MCF 10A (cell line): ENCODE data around the gene STAM. TPM values are rescaled to one million over a fixed set of nuclear protein-coding genes. Genes with fewer than 3 reads are reported as not detected.

Experiments
- BruUV-seq: library from RNA; stranded (reverse); fragments of 400-500 nt; replicated peaks from 2 replicates; lab custom pipeline; 2021; lab: Mats Ljungman, UMichigan
- CTCF ChIA-PET: fragments of 300-600 bp; sonication (Branson Sonifier 250); formaldehyde crosslinking; extraction: SDS; loops from one replicate; lab custom pipeline; 2021; ENCODE audit warnings: antibody characterized with exemption, inconsistent platforms; lab: Yijun Ruan, JAX
- POLR2A ChIA-PET: fragments of 300-600, 350-650 bp; sonication (Branson Sonifier 250); formaldehyde crosslinking; extraction: SDS; loops from one replicate; lab custom pipeline; 2020; ENCODE audit warnings: antibody characterized with exemption, inconsistent platforms; lab: Yijun Ruan, JAX
- DNase-seq: peaks from one replicate; pipeline ENCODE4 v3.0.0-alpha.2; 2018; ENCODE audit not compliant: unreplicated experiment
- H3K27ac Mint-ChIP-seq: one replicate; pipeline ENCODE4 v1.8.0; 2022; ENCODE audit warnings: mild to moderate bottlenecking, low read depth, mixed read lengths; ENCODE audit not compliant: unreplicated experiment
- H3K27me3 Mint-ChIP-seq: one replicate; pipeline ENCODE4 v1.8.0; 2022; ENCODE audit warnings: mixed read lengths; ENCODE audit not compliant: insufficient read depth, unreplicated experiment
- H3K36me3 Mint-ChIP-seq: one replicate; pipeline ENCODE4 v1.8.0; 2022; ENCODE audit warnings: mild to moderate bottlenecking, moderate library complexity, mixed read lengths; ENCODE audit not compliant: insufficient read depth, unreplicated experiment
- H3K4me1 Mint-ChIP-seq: one replicate; pipeline ENCODE4 v1.8.0; 2022; ENCODE audit warnings: mixed read lengths; ENCODE audit not compliant: insufficient read depth, unreplicated experiment
- H3K4me3 Mint-ChIP-seq: one replicate; pipeline ENCODE4 v1.8.0; 2022; ENCODE audit warnings: mild to moderate bottlenecking, moderate library complexity, mixed read lengths; ENCODE audit not compliant: unreplicated experiment
- H3K9me3 Mint-ChIP-seq: one replicate; pipeline ENCODE4 v1.8.0; 2022; ENCODE audit warnings: mixed read lengths; ENCODE audit not compliant: unreplicated experiment
- CTCF ChIP-seq: fragments of 200-600 bp; IDR thresholded peaks from one replicate; pipeline ENCODE4 v1.8.0; 2022; ENCODE audit warnings: antibody characterized with exemption, mild to moderate bottlenecking; ENCODE audit not compliant: unreplicated experiment
- intact Hi-C: fragments of 100-400 bp; cut with micrococcal nuclease; formaldehyde crosslinking; loops from 2 replicates; pipeline ENCODE4 v1.14.1; 2022
- total RNA-seq: library from RNA; stranded (reverse); gene quantifications from 2 replicates; pipeline ENCODE4 v1.2.3, GENCODE V29; 2022

STAM gene
- total RNA-seq, 1 experiment from 2014 or later = 35.4 TPM

- ChIA-PET CTCF (interaction anchor here (0.6 to 0.8 kb wide), 4 partner anchors 11 to 977 kb away, joined by 3 to 5 read pairs (median 3); no protein-coding TSS in a partner anchor), POLR2A (interaction anchor here (0.6 to 3.1 kb wide), 8 partner anchors 9 to 48 kb away, joined by 3 to 40 read pairs (median 6); partner anchors contain the start of gene STAM)
- no TSS peak for BruUV-seq
- Mint-ChIP-seq H3K4me3 (no peak overlapping the region), H3K4me1 (peaks cover 34% of the 10 kb centered on the region), H3K36me3 (peaks cover 23% of the 10 kb centered on the region), H3K27me3 (no peaks in the 10 kb centered on the region), H3K9me3 (no peaks in the 10 kb centered on the region), H3K27ac (peak overlapping the region; percentile 1)
- no peak for DNase-seq
- TF ChIP-seq CTCF = no peak
- intact Hi-C loops = no loop called here
Measured at GRCh38 chr10:17662193-17663138, 18.5 kb downstream of the STAM start.

- no peak overlapping the region for H3K4me3 Mint-ChIP-seq
- no TSS peak for BruUV-seq
Measured at GRCh38 chr10:17663450-17663849, 19.5 kb downstream of the STAM start.

GRCh38 chr10:17665747-17666146 lies 21.8 kb downstream of the STAM start:
- no peak for TF ChIP-seq CTCF
- Mint-ChIP-seq H3K27me3 (no peaks in the 10 kb centered on the region), H3K27ac (peak overlapping the region; percentile 97), H3K4me1 (peaks cover 28% of the 10 kb centered on the region), H3K9me3 (no peaks in the 10 kb centered on the region), H3K4me3 (peak overlapping the region; percentile 63), H3K36me3 (peaks cover 23% of the 10 kb centered on the region)
- no TSS peak for BruUV-seq
- CTCF ChIA-PET = no interaction called here
- POLR2A ChIA-PET = interaction anchor here (0.8 to 3.7 kb wide), 4 partner anchors 8 to 22 kb away, joined by 3 to 33 read pairs (median 4); partner anchors contain the start of gene STAM
- peak; percentile 82 for DNase-seq
- intact Hi-C loops = no loop called here

More at GRCh38 chr10:17663450-17663849, 19.5 kb downstream of the STAM start:
- intact Hi-C loops = no loop called here
- peaks cover 24% of the 10 kb centered on the region for H3K4me1 Mint-ChIP-seq
- CTCF ChIA-PET = no interaction called here
- DNase-seq = no peak
- POLR2A ChIA-PET = interaction anchor here (0.9 to 3.1 kb wide), 5 partner anchors 8 to 20 kb away, joined by 3 to 40 read pairs (median 8); partner anchors contain the start of gene STAM
- no peaks in the 10 kb centered on the region for H3K27me3 Mint-ChIP-seq
- no peaks in the 10 kb centered on the region for H3K9me3 Mint-ChIP-seq
- H3K36me3 Mint-ChIP-seq = peaks cover 23% of the 10 kb centered on the region
- peak overlapping the region; percentile 22 for H3K27ac Mint-ChIP-seq
- TF ChIP-seq CTCF = no peak
